AG04449 (cell line): Measurements from ENCODE around the gene STK38L.

Experiments used
- CTCF ChIA-PET: fragments of 350-600 bp; formaldehyde crosslinking; extraction: SDS; loops from one replicate; lab custom pipeline; 2021; ENCODE audit warnings: antibody characterized with exemption; lab: Yijun Ruan, JAX
- POLR2A ChIA-PET: fragments of 400-600, 350-600 bp; formaldehyde crosslinking; extraction: SDS; loops from one replicate; lab custom pipeline; 2020; ENCODE audit warnings: antibody characterized with exemption, inconsistent platforms; lab: Yijun Ruan, JAX
- DNase-seq: peaks from one replicate; pipeline ENCODE4 v3.0.0-alpha.2; 2010; ENCODE audit warnings: low read depth, low spot score
- H3K4me3 ChIP-seq: 2 replicates; pipeline ENCODE4 v1.5.1; 2011; ENCODE audit warnings: low read depth, mild to moderate bottlenecking, control low read depth, low read length
- TF ChIP-seq, protein P1 (sequence below): IDR thresholded peaks from one replicate; pipeline ENCODE4 v1.5.1; 2011; ENCODE audit warnings: mild to moderate bottlenecking, moderate library complexity, low read length, control low read depth, inconsistent platforms; ENCODE audit not compliant: insufficient read depth; ENCODE audit errors: missing control alignments

The STK38L gene

DNA sequence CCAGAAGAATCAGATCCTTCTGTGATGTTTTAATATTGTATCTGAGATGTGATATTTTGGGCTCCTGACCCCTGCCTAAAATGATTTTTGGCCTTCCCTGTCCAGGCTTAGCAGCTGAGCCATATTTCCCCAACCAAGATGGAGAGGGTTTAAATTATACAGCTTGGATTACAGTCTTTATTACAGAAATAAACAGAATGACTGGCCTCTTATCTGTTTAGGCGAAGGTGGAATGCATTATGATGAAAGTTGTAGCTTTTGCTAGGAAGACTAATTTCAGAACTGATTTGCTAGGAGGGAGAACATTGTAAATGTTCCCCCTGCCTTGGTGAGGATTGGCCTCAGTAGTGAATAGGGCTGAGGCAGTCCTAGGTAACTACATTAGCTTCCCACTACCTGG is 111.9 kb downstream of the STK38L start:
- TF ChIP-seq, protein P1, sequence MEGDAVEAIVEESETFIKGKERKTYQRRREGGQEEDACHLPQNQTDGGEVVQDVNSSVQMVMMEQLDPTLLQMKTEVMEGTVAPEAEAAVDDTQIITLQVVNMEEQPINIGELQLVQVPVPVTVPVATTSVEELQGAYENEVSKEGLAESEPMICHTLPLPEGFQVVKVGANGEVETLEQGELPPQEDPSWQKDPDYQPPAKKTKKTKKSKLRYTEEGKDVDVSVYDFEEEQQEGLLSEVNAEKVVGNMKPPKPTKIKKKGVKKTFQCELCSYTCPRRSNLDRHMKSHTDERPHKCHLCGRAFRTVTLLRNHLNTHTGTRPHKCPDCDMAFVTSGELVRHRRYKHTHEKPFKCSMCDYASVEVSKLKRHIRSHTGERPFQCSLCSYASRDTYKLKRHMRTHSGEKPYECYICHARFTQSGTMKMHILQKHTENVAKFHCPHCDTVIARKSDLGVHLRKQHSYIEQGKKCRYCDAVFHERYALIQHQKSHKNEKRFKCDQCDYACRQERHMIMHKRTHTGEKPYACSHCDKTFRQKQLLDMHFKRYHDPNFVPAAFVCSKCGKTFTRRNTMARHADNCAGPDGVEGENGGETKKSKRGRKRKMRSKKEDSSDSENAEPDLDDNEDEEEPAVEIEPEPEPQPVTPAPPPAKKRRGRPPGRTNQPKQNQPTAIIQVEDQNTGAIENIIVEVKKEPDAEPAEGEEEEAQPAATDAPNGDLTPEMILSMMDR = no peak
- no peak overlapping the region for H3K4me3 ChIP-seq
- POLR2A ChIA-PET = interaction anchor here (1.1 kb wide), 1 partner anchor 12 kb away, joined by 3 read pairs; no protein-coding TSS in a partner anchor
- CTCF ChIA-PET = interaction anchor here (0.8 to 1.5 kb wide), 2 partner anchors 11 to 28 kb away, joined by 3 to 4 read pairs; no protein-coding TSS in a partner anchor
- no peak for DNase-seq

DNA sequence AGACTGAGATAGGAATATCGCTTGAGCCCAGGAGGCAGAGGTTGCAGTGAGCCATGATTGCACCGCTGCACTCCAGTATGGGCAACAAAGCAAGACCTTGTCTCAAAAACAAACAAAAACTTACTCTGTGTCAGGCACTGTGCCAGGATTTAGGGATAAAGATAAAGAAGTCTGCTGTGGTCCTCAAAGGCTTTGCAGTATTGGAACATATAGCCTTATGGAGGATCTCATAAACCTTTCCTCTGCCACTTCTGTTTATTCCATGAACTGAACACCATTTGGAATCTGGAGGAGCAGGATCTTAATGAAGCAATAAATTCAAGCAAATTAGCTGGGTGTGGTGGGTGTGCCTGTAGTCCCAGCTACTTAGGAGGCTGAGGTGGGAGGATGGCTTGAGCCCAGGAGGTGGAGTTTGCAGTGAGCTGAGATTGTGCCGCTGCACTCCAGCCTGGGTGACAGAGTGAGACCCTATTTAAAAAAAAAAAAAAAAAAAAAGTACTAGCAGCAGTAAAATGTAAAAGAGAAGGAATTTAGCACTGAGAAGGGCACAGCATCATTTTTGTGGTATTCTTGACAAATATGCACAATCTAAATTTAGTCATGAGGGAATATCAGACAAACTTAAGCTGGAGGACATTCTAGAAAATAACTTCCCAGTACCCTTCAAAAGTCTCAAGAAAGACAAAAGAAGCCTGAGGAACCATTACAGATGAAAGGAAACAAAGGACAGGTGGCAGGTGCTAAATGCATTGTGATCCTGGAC is 115.7 kb downstream of the STK38L start:
- H3K4me3 ChIP-seq = no peak overlapping the region
- CTCF ChIA-PET = no interaction called here
- TF ChIP-seq, protein P1 = no peak
- DNase-seq = no peak
- POLR2A ChIA-PET = no interaction called here

DNA sequence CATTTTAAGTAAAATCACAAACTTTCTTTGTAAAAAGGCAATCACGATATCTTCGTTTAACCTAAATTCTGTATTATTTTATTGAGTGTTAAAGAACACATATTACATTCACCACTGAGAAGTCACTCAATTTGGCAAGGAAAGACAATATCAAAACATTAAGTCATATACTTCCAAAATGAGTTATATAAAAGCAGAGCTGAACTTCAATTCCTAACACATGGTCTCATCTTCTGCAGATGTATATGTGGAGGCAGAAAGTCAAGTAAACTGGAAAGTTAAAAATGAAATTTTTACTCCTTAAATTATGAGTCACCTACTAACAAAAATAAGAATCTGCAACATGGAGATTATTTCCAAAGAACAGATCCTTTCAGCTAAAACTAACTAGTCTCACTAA is 117.3 kb downstream of the STK38L start:
- POLR2A ChIA-PET = no interaction called here
- DNase-seq = peak; percentile 68
- CTCF ChIA-PET = interaction anchor here (0.8 to 1.4 kb wide), 3 partner anchors 16 to 24 kb away, joined by 3 read pairs; no protein-coding TSS in a partner anchor
- H3K4me3 ChIP-seq = no peak overlapping the region
- TF ChIP-seq, protein P1 = no peak

DNA sequence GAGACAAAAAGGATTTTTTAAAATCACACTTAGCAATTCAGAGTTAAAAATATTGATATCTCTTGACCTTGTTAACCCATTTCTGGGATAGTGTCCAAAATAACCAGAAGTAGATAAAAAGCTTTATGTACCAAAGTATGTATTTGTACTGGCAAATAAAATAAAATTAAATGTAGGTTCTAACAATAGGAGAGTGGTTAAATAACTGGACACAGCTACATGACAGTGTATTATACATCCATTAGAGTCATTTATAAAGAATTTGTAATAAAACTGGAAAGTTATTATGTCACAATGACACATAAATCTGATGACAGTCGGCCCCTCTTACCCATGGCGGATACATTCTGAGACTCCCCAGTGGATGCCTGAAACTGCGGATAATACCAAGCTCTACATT is 122.5 kb downstream of the STK38L start:
- ChIA-PET POLR2A (no interaction called here), CTCF (interaction anchor here (0.8 to 6.1 kb wide), 5 partner anchors 17 to 68 kb away, joined by 3 to 80 read pairs (median 3); no protein-coding TSS in a partner anchor)
- DNase-seq = no peak
- no peak overlapping the region for H3K4me3 ChIP-seq
- TF ChIP-seq, protein P1 = no peak

DNA sequence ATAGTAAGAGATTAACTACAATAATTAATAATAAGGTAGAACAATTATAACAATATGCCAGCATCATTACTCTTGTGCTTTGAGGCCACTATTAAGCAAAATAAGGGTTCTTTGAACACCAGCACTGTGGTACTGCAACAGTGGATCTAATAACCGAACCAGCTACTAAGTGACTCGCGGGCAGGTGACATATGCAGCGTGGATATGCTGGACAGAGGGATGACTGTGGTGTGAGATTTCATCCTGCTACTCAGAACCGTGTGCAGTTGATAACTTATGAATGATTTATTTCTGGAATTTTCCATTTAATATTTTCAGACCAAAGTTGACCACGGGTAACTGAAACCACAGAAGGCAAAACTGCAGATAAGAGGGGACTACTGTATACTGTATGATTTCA is 123.0 kb downstream of the STK38L start:
- TF ChIP-seq, protein P1 = no peak
- no peak overlapping the region for H3K4me3 ChIP-seq
- no peak for DNase-seq
- POLR2A ChIA-PET = no interaction called here
- CTCF ChIA-PET = interaction anchor here (0.8 to 6.1 kb wide), 4 partner anchors 16 to 61 kb away, joined by 3 to 80 read pairs (median 4); no protein-coding TSS in a partner anchor
